Astrocyte (in vitro differentiated cells and primary cell): Measurements from ENCODE around the gene SYNGR4.

Experiments used
- EZH2 ChIP-seq: IDR thresholded peaks from 2 replicates; pipeline ENCODE4 v1.6.1; 2012; ENCODE audit warnings: mild to moderate bottlenecking, low read length, inconsistent platforms; ENCODE audit not compliant: insufficient read depth
- TF ChIP-seq, protein P1 (sequence below): IDR thresholded peaks from 2 replicates; pipeline ENCODE4 v1.5.1; 2011; ENCODE audit warnings: low read depth, mild to moderate bottlenecking, inconsistent platforms, low read length, moderate library complexity; ENCODE audit not compliant: insufficient read depth

DNA sequence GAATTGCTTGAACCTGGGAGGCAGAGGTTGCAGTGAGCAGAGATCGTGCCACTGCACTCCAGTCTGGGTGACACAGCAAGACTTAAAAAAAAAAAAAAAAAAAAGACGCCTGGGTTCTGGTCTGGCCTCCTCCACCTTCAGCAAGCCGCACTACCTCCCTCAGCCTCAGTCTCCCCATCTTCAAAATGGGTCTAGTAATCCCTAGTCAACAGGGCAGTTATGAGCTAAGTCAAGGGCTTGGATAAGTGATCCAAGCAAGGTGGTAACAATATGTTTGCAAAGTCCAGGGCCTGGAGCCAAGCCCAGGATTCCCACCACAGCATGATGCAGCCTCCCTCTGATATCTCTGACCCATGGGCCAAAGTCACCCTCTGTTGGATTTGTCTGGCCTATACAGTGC lies 22.8 kb downstream of the SYNGR4 start:
- TF ChIP-seq, protein P1, sequence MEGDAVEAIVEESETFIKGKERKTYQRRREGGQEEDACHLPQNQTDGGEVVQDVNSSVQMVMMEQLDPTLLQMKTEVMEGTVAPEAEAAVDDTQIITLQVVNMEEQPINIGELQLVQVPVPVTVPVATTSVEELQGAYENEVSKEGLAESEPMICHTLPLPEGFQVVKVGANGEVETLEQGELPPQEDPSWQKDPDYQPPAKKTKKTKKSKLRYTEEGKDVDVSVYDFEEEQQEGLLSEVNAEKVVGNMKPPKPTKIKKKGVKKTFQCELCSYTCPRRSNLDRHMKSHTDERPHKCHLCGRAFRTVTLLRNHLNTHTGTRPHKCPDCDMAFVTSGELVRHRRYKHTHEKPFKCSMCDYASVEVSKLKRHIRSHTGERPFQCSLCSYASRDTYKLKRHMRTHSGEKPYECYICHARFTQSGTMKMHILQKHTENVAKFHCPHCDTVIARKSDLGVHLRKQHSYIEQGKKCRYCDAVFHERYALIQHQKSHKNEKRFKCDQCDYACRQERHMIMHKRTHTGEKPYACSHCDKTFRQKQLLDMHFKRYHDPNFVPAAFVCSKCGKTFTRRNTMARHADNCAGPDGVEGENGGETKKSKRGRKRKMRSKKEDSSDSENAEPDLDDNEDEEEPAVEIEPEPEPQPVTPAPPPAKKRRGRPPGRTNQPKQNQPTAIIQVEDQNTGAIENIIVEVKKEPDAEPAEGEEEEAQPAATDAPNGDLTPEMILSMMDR: no peak
- no peak for TF ChIP-seq EZH2
